Mucosa of stomach (tissue), 1 donor: Measurements from ENCODE around the gene TMPRSS11A.

Experiments
- H3K27me3 ChIP-seq: one replicate; pipeline ENCODE4 v1.7.0; 2013; ENCODE audit warnings: mild to moderate bottlenecking, low read length; ENCODE audit not compliant: control insufficient read depth, insufficient read depth
- H3K36me3 ChIP-seq: one replicate; pipeline ENCODE4 v1.7.0; 2013; ENCODE audit warnings: low read length; ENCODE audit not compliant: control insufficient read depth, insufficient read depth
- H3K4me1 ChIP-seq: one replicate; pipeline ENCODE4 v1.7.0; 2013; ENCODE audit warnings: mild to moderate bottlenecking, low read length; ENCODE audit not compliant: control insufficient read depth, insufficient read depth
- H3K4me3 ChIP-seq: one replicate; pipeline ENCODE4 v1.7.0; 2013; ENCODE audit warnings: low read length
- H3K9ac ChIP-seq: one replicate; pipeline ENCODE4 v1.7.0; 2013; ENCODE audit warnings: mild to moderate bottlenecking, low read length, moderate library complexity
- H3K9me3 ChIP-seq: one replicate; pipeline ENCODE4 v1.7.0; 2013; ENCODE audit warnings: mild to moderate bottlenecking, low read length, moderate library complexity; ENCODE audit not compliant: control insufficient read depth
- donor health status: Pancreatic carcinoma.

TMPRSS11A gene

DNA sequence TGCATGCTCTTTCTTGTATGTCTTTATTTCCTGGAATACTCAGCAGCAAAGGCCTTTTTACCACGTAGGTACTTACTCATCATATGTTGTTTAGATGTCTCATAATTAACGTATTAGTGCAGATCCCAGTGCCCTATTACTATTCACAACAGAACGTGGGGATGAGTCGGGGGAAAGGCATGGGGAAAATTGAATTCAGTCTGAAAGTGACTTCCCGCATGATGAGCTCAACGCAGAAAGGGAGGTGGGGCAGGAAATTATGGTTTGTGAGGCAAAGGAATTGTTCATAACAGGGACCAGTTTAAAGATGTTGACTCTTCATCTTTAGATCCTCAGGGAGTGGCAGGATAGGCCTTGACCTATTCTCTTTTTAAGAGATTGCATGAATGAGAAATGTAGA is 77.5 kb downstream of the TMPRSS11A start:
- Histone ChIP-seq H3K27me3 (no peaks in the 10 kb centered on the region), H3K4me3 (no peak overlapping the region), H3K4me1 (no peaks in the 10 kb centered on the region), H3K9me3 (no peaks in the 10 kb centered on the region), H3K9ac (no peak overlapping the region), H3K36me3 (no peaks in the 10 kb centered on the region)

DNA sequence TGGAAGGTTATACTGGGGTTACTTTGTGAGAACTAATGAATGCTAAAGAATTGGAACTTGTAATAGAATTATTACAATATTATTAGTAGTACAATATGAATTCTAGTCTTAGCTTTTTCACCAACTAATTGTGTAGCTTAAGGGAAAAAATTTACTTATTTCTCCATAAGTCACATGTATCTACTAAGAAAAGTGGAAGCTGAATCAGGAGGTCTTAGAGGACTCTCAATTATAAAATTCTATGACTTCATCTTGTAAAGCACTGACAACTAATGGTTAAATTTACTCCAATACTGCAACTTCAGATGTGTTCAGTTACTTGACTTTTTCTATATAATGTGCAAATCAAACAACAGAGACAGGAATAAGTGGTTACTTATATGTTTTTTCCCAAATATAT is 78.6 kb downstream of the TMPRSS11A start:
- no peaks in the 10 kb centered on the region for H3K9me3 ChIP-seq

DNA sequence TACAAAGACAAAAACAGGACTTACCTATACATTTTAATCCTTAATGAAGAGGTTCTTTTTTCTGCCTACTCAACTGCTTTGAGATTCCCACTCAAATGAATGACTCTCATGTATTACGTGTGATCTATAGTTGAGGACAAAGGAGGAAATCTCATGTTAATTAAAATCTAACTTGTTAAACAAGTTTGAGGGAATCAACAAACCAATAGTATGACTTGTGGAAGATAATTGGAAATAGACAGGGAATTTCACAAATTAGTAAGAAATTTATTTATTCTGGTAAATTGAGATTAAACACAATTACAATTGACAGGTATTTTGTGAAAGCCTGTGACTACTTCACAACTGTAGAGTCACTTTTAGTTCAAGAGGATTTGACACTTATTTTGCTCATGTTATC is 79.4 kb downstream of the TMPRSS11A start, which contains the start of gene TMPRSS11D:
TMPRSS11D (minus strand) TSS at position 101 of the 400 bp plus-strand sequence; CDS start at position 32, 69 bp downstream.
- Histone ChIP-seq H3K4me1 (no peaks in the 10 kb centered on the region), H3K27me3 (no peaks in the 10 kb centered on the region), H3K9me3 (no peaks in the 10 kb centered on the region), H3K9ac (no peak within 1 kb of the TSS), H3K4me3 (no peak within 1 kb of the TSS), H3K36me3 (no peaks in the 10 kb centered on the region)

More for the DNA sequence above, 78.6 kb downstream of the TMPRSS11A start:
- no peak overlapping the region for H3K4me3 ChIP-seq
- H3K36me3 ChIP-seq, result no peaks in the 10 kb centered on the region
- no peaks in the 10 kb centered on the region for H3K27me3 ChIP-seq
- H3K9ac ChIP-seq, result no peak overlapping the region
- H3K4me1 ChIP-seq, result no peaks in the 10 kb centered on the region

DNA sequence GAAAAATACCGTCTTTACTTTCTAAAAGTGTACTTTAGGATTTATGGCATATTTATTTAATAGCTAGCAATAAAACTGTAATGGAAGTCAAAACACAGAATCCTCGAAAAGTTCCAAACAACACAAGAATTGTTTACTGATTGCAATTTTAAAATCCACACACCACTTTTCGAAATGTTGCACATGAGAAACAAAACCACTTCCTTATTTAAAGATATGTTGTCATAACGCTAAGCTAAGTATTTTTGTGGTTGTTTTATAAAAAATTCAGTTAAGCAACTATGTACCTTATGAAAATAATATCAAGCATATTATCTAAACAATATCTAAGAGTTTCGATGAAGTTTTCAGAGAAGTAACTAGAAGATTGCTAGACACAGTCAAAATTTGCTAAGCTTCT is 79.8 kb downstream of the TMPRSS11A start:
- no peak overlapping the region for H3K4me3 ChIP-seq
- H3K9me3 ChIP-seq, result no peaks in the 10 kb centered on the region
- H3K27me3 ChIP-seq, result no peaks in the 10 kb centered on the region
- no peak overlapping the region for H3K9ac ChIP-seq
- no peaks in the 10 kb centered on the region for H3K4me1 ChIP-seq
- no peaks in the 10 kb centered on the region for H3K36me3 ChIP-seq

DNA sequence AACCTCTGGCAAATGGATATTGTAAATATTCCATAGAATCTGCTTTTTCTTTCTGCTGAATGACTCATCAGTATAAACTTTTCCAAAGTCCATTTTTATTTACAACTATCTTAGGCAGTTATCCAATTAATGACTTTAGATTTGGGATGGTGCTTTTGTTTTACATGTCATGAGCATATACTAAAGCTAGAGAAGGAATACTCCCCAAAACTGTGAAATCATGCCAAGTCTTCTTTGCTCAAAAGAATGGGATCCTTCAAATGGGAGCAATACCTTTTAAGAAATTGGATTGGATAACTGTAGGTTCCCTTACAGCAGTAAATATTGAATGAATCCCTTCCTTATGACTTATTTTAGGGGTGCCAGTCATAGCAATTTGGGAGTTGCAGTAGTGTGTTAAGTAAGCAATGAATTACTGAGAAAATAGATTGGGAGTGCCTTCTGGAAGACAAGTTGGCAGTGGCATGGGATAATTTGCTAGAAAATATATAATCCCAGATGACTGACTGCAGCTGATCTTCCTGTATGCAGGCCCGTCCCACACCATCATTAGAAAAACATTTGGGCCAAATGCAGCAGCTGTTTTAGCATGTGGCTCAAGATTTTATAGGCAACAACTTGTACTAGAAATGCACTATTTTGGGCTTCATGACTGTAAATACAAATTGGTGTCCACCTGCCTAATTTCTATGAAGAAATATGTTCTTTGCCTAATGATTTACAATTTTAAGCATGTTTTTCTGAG is 82.3 kb downstream of the TMPRSS11A start:
- H3K9me3 ChIP-seq, result no peaks in the 10 kb centered on the region
- no peaks in the 10 kb centered on the region for H3K27me3 ChIP-seq
- H3K4me3 ChIP-seq, result no peak overlapping the region
- no peaks in the 10 kb centered on the region for H3K36me3 ChIP-seq
- H3K4me1 ChIP-seq, result no peaks in the 10 kb centered on the region
- no peak overlapping the region for H3K9ac ChIP-seq

DNA sequence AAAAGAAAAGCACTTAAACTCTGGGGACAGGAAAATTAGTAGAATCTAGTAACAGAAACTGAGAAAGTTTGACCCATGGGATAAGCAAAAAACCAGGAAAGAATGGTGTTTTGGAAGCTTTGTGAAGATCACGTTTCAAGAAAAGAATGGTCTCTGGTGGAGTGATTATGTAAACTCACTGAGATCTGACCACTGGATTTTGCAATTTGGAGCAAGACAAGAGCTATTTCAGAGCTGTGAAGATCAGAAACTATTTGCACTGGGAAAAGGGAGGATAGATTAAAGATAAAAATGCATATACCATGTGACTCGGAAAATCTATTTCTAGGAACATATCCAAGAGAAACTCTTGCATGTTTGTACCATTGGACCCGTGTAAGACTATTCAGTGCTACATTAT is 83.8 kb downstream of the TMPRSS11A start:
- Histone ChIP-seq H3K4me1 (no peaks in the 10 kb centered on the region), H3K4me3 (no peak overlapping the region), H3K36me3 (no peaks in the 10 kb centered on the region), H3K9ac (no peak overlapping the region), H3K9me3 (no peaks in the 10 kb centered on the region), H3K27me3 (no peaks in the 10 kb centered on the region)

DNA sequence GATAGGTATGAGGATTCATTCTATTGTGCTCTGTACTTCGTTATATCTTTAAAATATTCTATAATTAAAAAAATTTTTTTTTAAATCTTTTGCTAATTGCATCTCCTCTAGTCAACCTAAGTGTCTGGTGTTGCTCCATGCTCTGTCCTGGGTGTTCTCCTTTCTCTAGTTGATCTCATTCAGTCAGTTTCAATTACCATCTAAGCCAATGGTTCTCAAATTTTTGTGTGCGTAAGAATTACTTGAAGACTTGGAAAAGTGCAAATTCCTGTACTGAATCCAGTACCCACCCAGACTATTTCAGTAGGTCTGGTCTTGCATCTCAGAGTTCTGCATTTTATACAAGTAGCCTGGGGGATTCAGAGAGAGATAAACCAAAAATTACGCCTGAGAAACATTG is 86.2 kb downstream of the TMPRSS11A start:
- Histone ChIP-seq H3K4me1 (no peaks in the 10 kb centered on the region), H3K36me3 (no peaks in the 10 kb centered on the region), H3K4me3 (no peak overlapping the region), H3K9me3 (no peaks in the 10 kb centered on the region), H3K9ac (no peak overlapping the region), H3K27me3 (no peaks in the 10 kb centered on the region)

DNA sequence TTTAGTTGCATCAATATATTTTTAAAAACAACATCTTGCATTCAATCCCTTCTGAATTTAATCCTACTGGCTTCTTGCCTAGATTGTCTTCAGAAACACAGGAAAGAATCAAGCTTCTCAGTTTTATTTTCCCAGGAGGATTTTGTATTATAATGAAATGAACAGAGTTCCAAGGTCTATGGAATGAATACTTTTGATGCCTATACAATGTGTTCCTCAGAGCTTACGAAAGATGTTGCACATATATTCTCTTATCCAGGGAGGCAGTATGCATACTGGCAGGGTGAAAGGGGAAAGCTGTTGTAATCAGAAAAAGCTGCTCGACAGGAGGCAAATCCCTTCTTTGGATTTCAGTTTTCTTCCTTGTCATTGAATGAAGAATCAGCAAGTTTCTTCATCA is 88.3 kb downstream of the TMPRSS11A start:
- no peak overlapping the region for H3K4me3 ChIP-seq
- H3K36me3 ChIP-seq, result no peaks in the 10 kb centered on the region
- no peaks in the 10 kb centered on the region for H3K27me3 ChIP-seq
- H3K9me3 ChIP-seq, result no peaks in the 10 kb centered on the region
- no peaks in the 10 kb centered on the region for H3K4me1 ChIP-seq
- H3K9ac ChIP-seq, result no peak overlapping the region

DNA sequence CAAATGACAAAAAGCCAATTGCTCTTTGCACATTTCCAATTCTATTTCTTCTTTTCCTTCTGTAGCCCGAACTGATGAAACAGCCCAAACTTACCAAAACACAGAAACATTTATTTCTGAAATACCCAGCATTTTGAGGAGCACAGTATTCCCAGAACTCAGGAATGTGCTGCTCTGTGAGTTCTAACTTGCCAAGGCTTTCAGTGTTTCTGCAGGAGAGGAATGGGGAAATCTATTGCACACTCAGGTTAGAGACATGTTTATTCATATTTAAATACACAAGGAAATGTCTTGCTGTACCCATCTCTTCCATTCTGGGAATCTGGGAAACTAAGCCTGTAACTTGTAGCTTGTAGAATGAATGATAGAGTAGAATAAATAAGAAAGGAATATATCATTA is 90.2 kb downstream of the TMPRSS11A start:
- Histone ChIP-seq H3K4me3 (no peak overlapping the region), H3K4me1 (no peaks in the 10 kb centered on the region), H3K27me3 (no peaks in the 10 kb centered on the region), H3K9me3 (no peaks in the 10 kb centered on the region), H3K36me3 (no peaks in the 10 kb centered on the region), H3K9ac (no peak overlapping the region)

DNA sequence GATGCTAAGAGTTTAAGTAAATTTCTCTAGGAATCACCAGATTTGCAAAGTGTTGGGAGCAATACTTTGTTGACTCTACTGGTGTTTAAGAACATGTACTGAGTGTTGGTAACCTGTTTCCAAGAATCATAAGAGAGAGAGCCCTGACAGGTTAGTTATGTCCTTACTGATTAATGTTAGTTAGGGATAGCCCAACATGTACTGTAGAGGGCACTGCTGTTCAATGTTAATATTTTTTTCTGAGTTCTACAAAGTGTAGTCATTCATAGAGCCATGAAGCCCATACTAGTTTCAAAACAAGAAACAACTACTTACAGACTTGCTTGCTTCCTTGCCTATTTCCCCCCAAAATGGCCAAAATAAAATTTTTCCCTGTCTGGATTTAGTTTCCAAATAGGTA is 91.4 kb downstream of the TMPRSS11A start:
- Histone ChIP-seq H3K27me3 (no peaks in the 10 kb centered on the region), H3K9me3 (no peaks in the 10 kb centered on the region), H3K36me3 (no peaks in the 10 kb centered on the region), H3K9ac (no peak overlapping the region), H3K4me1 (no peaks in the 10 kb centered on the region), H3K4me3 (no peak overlapping the region)

DNA sequence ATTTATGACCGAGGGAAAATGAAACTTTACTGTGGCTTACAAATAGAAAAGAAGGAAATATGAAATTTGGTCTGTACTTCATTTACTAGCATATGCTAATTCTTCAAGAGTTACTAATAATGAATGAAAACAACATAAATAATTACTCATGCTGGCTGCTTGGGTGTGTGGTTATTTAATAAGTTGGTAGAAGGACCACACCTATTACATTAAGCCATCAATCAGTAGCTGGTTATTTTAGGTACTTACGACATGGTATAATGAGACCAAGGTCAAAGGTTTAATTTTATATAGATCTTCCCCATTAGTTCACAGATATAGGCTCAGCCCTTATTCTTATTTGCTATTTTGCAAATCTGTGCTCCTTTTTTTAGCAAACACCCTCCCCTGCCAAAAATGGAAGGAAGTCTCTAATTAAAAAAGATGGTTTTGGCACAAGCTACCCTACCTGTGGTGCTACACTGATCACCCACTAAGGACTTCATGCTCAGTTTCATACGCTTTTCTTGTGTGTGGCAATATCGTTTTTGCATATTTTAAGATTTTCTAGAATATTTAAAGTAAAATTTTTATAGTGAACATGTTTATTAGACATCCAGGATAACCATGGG is 93.6 kb downstream of the TMPRSS11A start:
- no peak overlapping the region for H3K9ac ChIP-seq
- H3K4me3 ChIP-seq, result no peak overlapping the region
- H3K9me3 ChIP-seq, result no peaks in the 10 kb centered on the region
- H3K4me1 ChIP-seq, result no peaks in the 10 kb centered on the region
- H3K27me3 ChIP-seq, result no peaks in the 10 kb centered on the region
- no peaks in the 10 kb centered on the region for H3K36me3 ChIP-seq

DNA sequence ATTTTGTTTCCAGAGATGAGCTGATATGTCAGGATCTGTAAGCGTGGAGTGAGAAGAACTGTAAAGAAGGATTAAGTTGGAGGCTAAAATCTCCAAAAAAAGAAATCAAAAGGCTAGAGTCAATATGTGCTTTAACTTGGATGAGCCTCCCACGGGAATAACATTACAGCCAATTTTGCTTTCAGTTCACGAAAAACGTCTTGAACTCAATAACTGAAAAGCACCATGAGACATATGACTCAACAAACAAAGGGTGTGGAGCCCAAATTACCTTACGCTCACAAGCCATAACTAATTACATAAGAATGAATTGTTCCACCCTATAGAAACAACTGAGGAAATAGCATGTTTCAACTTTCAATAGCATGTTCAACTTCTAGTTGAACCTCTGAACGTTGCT is 101.8 kb downstream of the TMPRSS11A start:
- Histone ChIP-seq H3K4me3 (no peak overlapping the region), H3K9ac (no peak overlapping the region), H3K9me3 (no peaks in the 10 kb centered on the region), H3K4me1 (no peaks in the 10 kb centered on the region), H3K27me3 (no peaks in the 10 kb centered on the region), H3K36me3 (no peaks in the 10 kb centered on the region)
